HepG2 (cell line): ENCODE measurements around the gene ZSCAN21. TPM values are rescaled to one million over a fixed set of nuclear protein-coding genes. Genes with fewer than 3 reads are reported as not detected.

ENCODE experiments used
- ASH2L ChIP-seq: fragments of 300-600, 200-600 bp; sonication (generic); IDR thresholded peaks from 2 replicates; pipeline ENCODE4 v1.7.0; 2017; ENCODE audit warnings: low read depth, mild to moderate bottlenecking, moderate library complexity, mixed read lengths, low read length; ENCODE audit not compliant: insufficient read length
- BCL6 ChIP-seq: IDR thresholded peaks from 2 replicates; pipeline ENCODE4 v1.6.1; 2016; ENCODE audit warnings: missing genetic modification reagents, missing compliant biosample characterization
- BRF2 ChIP-seq: sonication (generic); formaldehyde crosslinking; IDR thresholded peaks from 2 replicates; pipeline ENCODE4 v1.8.1; 2022; ENCODE audit warnings: mild to moderate bottlenecking, missing genetic modification reagents
- CAMTA2 ChIP-seq: sonication (generic); formaldehyde crosslinking; IDR thresholded peaks from 2 replicates; pipeline ENCODE4 v1.4.0; 2020; ENCODE audit warnings: mild to moderate bottlenecking, missing genetic modification reagents, borderline replicate concordance
- DR1 ChIP-seq: sonication (generic); formaldehyde crosslinking; IDR thresholded peaks from 2 replicates; pipeline ENCODE4 v1.8.0; 2021; ENCODE audit warnings: mild to moderate bottlenecking, missing genetic modification reagents, inconsistent platforms
- GATAD2A ChIP-seq: IDR thresholded peaks from 2 replicates; pipeline ENCODE4 v1.6.1; 2016
- GFI1 ChIP-seq: sonication (generic); formaldehyde crosslinking; IDR thresholded peaks from 2 replicates; pipeline ENCODE4 v1.5.0; 2020; ENCODE audit warnings: missing genetic modification reagents, mild to moderate bottlenecking, borderline replicate concordance
- GZF1 ChIP-seq: sonication (generic); formaldehyde crosslinking; IDR thresholded peaks from 2 replicates; pipeline ENCODE4 v1.5.1; 2020; ENCODE audit warnings: mild to moderate bottlenecking, missing genetic modification reagents
- HINFP ChIP-seq: sonication (generic); formaldehyde crosslinking; IDR thresholded peaks from 2 replicates; pipeline ENCODE4 v1.4.0; 2020; ENCODE audit warnings: low read depth, mild to moderate bottlenecking, missing genetic modification reagents
- MAF1 ChIP-seq: sonication (generic); formaldehyde crosslinking; IDR thresholded peaks from 2 replicates; pipeline ENCODE4 v1.5.0; 2020; ENCODE audit warnings: missing genetic modification reagents, borderline replicate concordance
- MTF1 ChIP-seq: sonication (generic); formaldehyde crosslinking; IDR thresholded peaks from 2 replicates; pipeline ENCODE4 v1.5.0; 2020; ENCODE audit warnings: missing genetic modification reagents
- PAX8 ChIP-seq: sonication (generic); formaldehyde crosslinking; IDR thresholded peaks from 2 replicates; pipeline ENCODE4 v1.8.0; 2022; ENCODE audit warnings: mild to moderate bottlenecking, missing genetic modification reagents, borderline replicate concordance
- PLRG1 ChIP-seq: fragments of 450-650 bp; conservative IDR thresholded peaks from 2 replicates; pipeline ENCODE4 v1.6.1; 2016
- RFXAP ChIP-seq: sonication (generic); formaldehyde crosslinking; IDR thresholded peaks from 2 replicates; pipeline ENCODE4 v1.4.0; 2020; ENCODE audit warnings: missing genetic modification reagents, borderline replicate concordance
- SRSF9 ChIP-seq: fragments of 200-400 bp; formaldehyde crosslinking; IDR thresholded peaks from 2 replicates; pipeline ENCODE4 v1.6.1; 2018; ENCODE audit warnings: borderline replicate concordance, mild to moderate bottlenecking, low read depth, low read length; ENCODE audit not compliant: insufficient read depth, poor library complexity, severe bottlenecking
- TEF ChIP-seq: sonication (generic); formaldehyde crosslinking; IDR thresholded peaks from 2 replicates; pipeline ENCODE4 v1.5.0; 2020; ENCODE audit warnings: missing genetic modification reagents
- TFAP4 ChIP-seq: sonication (generic); IDR thresholded peaks from 2 replicates; pipeline ENCODE4 v1.6.1; 2016; ENCODE audit warnings: low read depth, borderline replicate concordance
- TGIF2 ChIP-seq: IDR thresholded peaks from 2 replicates; pipeline ENCODE4 v1.6.1; 2016; ENCODE audit warnings: control low read depth, missing compliant biosample characterization
- ZFP90 ChIP-seq: sonication (generic); formaldehyde crosslinking; IDR thresholded peaks from 2 replicates; pipeline ENCODE4 v1.8.0; 2022; ENCODE audit warnings: missing genetic modification reagents, mild to moderate bottlenecking, inconsistent platforms, borderline replicate concordance
- ZMAT5 ChIP-seq: sonication (generic); formaldehyde crosslinking; IDR thresholded peaks from 2 replicates; pipeline ENCODE4 v1.5.0; 2020; ENCODE audit warnings: mild to moderate bottlenecking, low read depth, missing genetic modification reagents, borderline replicate concordance
- ZNF17 ChIP-seq: sonication (generic); formaldehyde crosslinking; IDR thresholded peaks from 2 replicates; pipeline ENCODE4 v1.5.0; 2020; ENCODE audit warnings: mild to moderate bottlenecking, missing genetic modification reagents
- ZNF230 ChIP-seq: sonication (generic); formaldehyde crosslinking; IDR thresholded peaks from 2 replicates; pipeline ENCODE4 v1.4.0; 2020; ENCODE audit warnings: mild to moderate bottlenecking, missing genetic modification reagents
- ZNF235 ChIP-seq: sonication (generic); formaldehyde crosslinking; IDR thresholded peaks from 2 replicates; pipeline ENCODE4 v1.8.1; 2023; ENCODE audit warnings: mild to moderate bottlenecking, missing genetic modification reagents, borderline replicate concordance
- ZNF292 ChIP-seq: sonication (generic); formaldehyde crosslinking; IDR thresholded peaks from 2 replicates; pipeline ENCODE4 v1.8.1; 2022; ENCODE audit warnings: mild to moderate bottlenecking, low read depth, missing genetic modification reagents, borderline replicate concordance
- ZNF350 ChIP-seq: sonication (generic); formaldehyde crosslinking; IDR thresholded peaks from 2 replicates; pipeline ENCODE4 v1.4.0; 2020; ENCODE audit warnings: mild to moderate bottlenecking, low read depth, missing genetic modification reagents, borderline replicate concordance
- ZNF354B ChIP-seq: sonication (generic); formaldehyde crosslinking; IDR thresholded peaks from 2 replicates; pipeline ENCODE4 v1.8.0; 2022; ENCODE audit warnings: mild to moderate bottlenecking, missing genetic modification reagents
- ZNF562 ChIP-seq: sonication (generic); formaldehyde crosslinking; IDR thresholded peaks from 2 replicates; pipeline ENCODE4 v1.8.0; 2022; ENCODE audit warnings: missing genetic modification reagents, borderline replicate concordance
- ZNF564 ChIP-seq: sonication (generic); formaldehyde crosslinking; IDR thresholded peaks from 2 replicates; pipeline ENCODE4 v1.8.1; 2023; ENCODE audit warnings: mild to moderate bottlenecking, missing genetic modification reagents
- polyA plus RNA-seq, 8 experiments: library from polyadenylated mRNA; depleted of rRNA in 3 of 8; stranded (reverse) in 7 of 8; unstranded in 1 of 8; fragments of >200 nt; fragmentation: Illumina TruSeq in 4 of 8; extraction: Trizol in 4 of 8; gene quantifications; 2 replicates each; pipeline versions ENCODE4 v1.2.1 to v1.2.3, GENCODE V29; 2011 to 2016; ENCODE audit warnings: low read depth in 4 of 8, missing spikeins in 1 of 8, mixed read lengths in 1 of 8; ENCODE audit not compliant: insufficient read depth in 1 of 8
- total RNA-seq, 5 experiments: library from RNA; depleted of rRNA; stranded (reverse); fragments of >200 nt; fragmentation: Illumina TruSeq; extraction: Trizol; gene quantifications; 2 replicates each; pipeline ENCODE4 v1.2.3, GENCODE V29; 2016; ENCODE audit warnings: low read depth in 1 of 5

ZSCAN21 gene
- total and polyA plus RNA-seq, 2 of the 13 experiments (the other 11 are each of a cell fraction or from before 2014, with no cell fraction given): 7.0 to 10.0 TPM

- peak; percentile 44; the same call in 1 of the 2 replicates for TF ChIP-seq ZNF292 (CRISPR knock-in tag)
- TF ChIP-seq GATAD2A: peak; percentile 82
- TF ChIP-seq HINFP (CRISPR knock-in tag): no peak
- no peak for TF ChIP-seq ZNF230 (CRISPR knock-in tag)
- TF ChIP-seq DR1 (CRISPR knock-in tag): no peak; the same call in 1 of the 2 replicates
- no peak for TF ChIP-seq CAMTA2 (CRISPR knock-in tag)
- no peak for TF ChIP-seq RFXAP (CRISPR knock-in tag)
- TF ChIP-seq ZFP90: no peak
- no peak for TF ChIP-seq BRF2
- no peak for TF ChIP-seq SRSF9
- TF ChIP-seq ZNF562 (CRISPR knock-in tag): no peak
- no peak for TF ChIP-seq ZNF564 (CRISPR knock-in tag)
- TF ChIP-seq MTF1 (CRISPR knock-in tag): no peak
- TF ChIP-seq ASH2L: peak; percentile 64
- no peak for TF ChIP-seq ZNF17 (CRISPR knock-in tag)
- TF ChIP-seq ZNF354B (CRISPR knock-in tag): no peak
- no peak for TF ChIP-seq GFI1 (CRISPR knock-in tag)
- no peak for TF ChIP-seq TGIF2
- TF ChIP-seq TFAP4: peak; percentile 95
- TF ChIP-seq PLRG1: no peak
- no peak for TF ChIP-seq MAF1 (CRISPR knock-in tag)
- TF ChIP-seq BCL6: peak; percentile 99
- no peak for TF ChIP-seq TEF (CRISPR knock-in tag)
- no peak for TF ChIP-seq GZF1
- TF ChIP-seq ZMAT5 (CRISPR knock-in tag): no peak
- no peak for TF ChIP-seq PAX8 (CRISPR knock-in tag)
- no peak for TF ChIP-seq ZNF235 (CRISPR knock-in tag)
- TF ChIP-seq ZNF350 (CRISPR knock-in tag): peak; percentile 61; the same call in 1 of the 2 replicates
Measured at GRCh38 chr7:100079024-100079560, 29.5 kb downstream of the ZSCAN21 start (continued).
